GM12874 (cell line): ENCODE results near the gene MTG2.

ENCODE experiments used
- CTCF ChIP-seq: IDR thresholded peaks from 2 replicates; pipeline ENCODE4 v1.5.1; 2011; ENCODE audit warnings: low read depth, mild to moderate bottlenecking, control low read depth, low read length, moderate library complexity; ENCODE audit not compliant: insufficient read depth

Gene MTG2

GRCh38 chr20:62174021-62174804 lies 8.6 kb upstream of the MTG2 start:
- no peak for TF ChIP-seq CTCF

- TF ChIP-seq CTCF, result no peak
These were observed 7.8 kb upstream of the MTG2 start for GRCh38 chr20:62174870-62175624.

DNA sequence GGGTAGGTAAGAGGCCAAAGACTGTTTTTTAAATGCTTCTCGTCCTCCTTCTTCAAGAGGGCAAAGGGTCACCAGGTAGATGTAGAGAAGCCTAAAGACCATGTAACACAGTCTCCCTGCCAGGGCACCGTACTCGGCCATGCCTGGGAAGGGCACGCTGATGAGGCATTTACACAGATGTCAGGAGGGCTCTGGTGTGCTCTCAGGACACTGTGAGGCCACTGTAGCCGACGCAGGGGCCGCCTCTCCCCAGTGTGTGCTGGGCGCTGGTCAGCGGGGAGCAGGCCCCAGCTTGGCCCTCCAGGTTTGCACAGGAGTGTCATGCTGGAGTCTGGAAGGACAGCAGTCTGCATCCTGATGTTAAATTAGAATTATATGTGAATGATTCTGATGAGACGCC lies 7.1 kb upstream of the MTG2 start:
- no peak for TF ChIP-seq CTCF

DNA sequence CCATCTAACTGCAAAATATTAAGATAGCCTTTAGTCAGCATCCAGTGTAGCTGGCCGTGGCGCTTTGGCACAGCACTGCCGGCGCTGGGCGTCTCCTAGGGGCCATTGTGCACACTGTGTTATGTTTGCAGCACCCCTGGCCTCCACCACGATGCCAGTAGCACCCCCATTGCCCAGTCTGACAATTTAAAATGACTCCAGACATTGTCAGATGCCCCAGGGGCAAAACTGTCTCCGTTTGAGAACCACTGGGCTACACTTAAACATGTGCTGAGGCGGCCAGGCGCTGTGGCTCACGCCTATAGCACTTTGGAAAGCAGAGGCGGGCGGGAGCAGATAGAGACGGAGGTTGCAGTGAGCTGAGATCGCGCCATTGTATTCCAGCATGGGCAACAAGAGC lies 6.0 kb upstream of the MTG2 start:
- TF ChIP-seq CTCF, result no peak

GRCh38 chr20:62177307-62177706 lies 5.5 kb upstream of the MTG2 start:
- no peak for TF ChIP-seq CTCF

- TF ChIP-seq CTCF, result no peak
These were observed 4.3 kb upstream of the MTG2 start for GRCh38 chr20:62178316-62179161.

GRCh38 chr20:62179162-62179504 lies 3.7 kb upstream of the MTG2 start:
- no peak for TF ChIP-seq CTCF
